Endothelial cell of umbilical vein (primary cell): ENCODE results near the gene EMC7. TPM values are rescaled to one million over a fixed set of nuclear protein-coding genes. Genes with fewer than 3 reads are reported as not detected.

Source experiments
- BruUV-seq: library from RNA; stranded (reverse); fragments of 400-500 nt; replicated peaks from 2 replicates; lab custom pipeline; 2021; lab: Mats Ljungman, UMichigan
- CTCF ChIA-PET: fragments of 300-600, 350-600 bp; sonication (Branson Sonifier 250); formaldehyde crosslinking; loops from one replicate; lab custom pipeline; 2021; ENCODE audit warnings: antibody characterized with exemption, inconsistent platforms; lab: Charles Lee
- POLR2A ChIA-PET: fragments of 300-600, 350-600 bp; sonication (Branson Sonifier 250); formaldehyde crosslinking; loops from one replicate; lab custom pipeline; 2021; ENCODE audit warnings: antibody characterized with exemption, inconsistent platforms; lab: Charles Lee
- DNase-seq: peaks from one replicate; pipeline ENCODE4 v3.0.0-alpha.2; 2011; ENCODE audit warnings: low read depth, low spot score
- FAIRE-seq: peaks from 2 replicates; lab custom pipeline; 2011; peaks lifted over from hg19 to GRCh38; lab: Jason Lieb, UNC
- H2AFZ ChIP-seq: 2 replicates; pipeline ENCODE4 v1.6.0; 2012; ENCODE audit warnings: low read depth, low read length, control low read depth, inconsistent platforms
- H3K27ac ChIP-seq: 2 replicates; pipeline ENCODE4 v1.5.1; 2011; ENCODE audit warnings: low read depth, mild to moderate bottlenecking, control low read depth, low read length, moderate library complexity; ENCODE audit not compliant: insufficient read depth
- H3K27me3 ChIP-seq, 2 experiments: 2 replicates each; pipeline versions ENCODE4 v1.6.0 to v1.6.1; 2011; ENCODE audit warnings: low read length in 2 of 2, mixed read lengths in 1 of 2; ENCODE audit not compliant: control insufficient read depth in 2 of 2, insufficient read depth in 2 of 2
- H3K36me3 ChIP-seq, 2 experiments: 2 replicates in 1 of 2; 3 replicates in 1 of 2; pipeline ENCODE4 v1.5.1; 2011; ENCODE audit warnings: low read length in 2 of 2, mild to moderate bottlenecking in 1 of 2, moderate library complexity in 1 of 2; ENCODE audit not compliant: control insufficient read depth in 2 of 2, insufficient read depth in 2 of 2; ENCODE audit errors: extremely low read depth in 1 of 2
- H3K4me1 ChIP-seq: 3 replicates; pipeline ENCODE4 v1.5.1; 2011; ENCODE audit warnings: mild to moderate bottlenecking, low read length; ENCODE audit not compliant: control insufficient read depth, insufficient read depth; ENCODE audit errors: extremely low read depth
- H3K4me2 ChIP-seq: 2 replicates; pipeline ENCODE4 v1.6.1; 2011; ENCODE audit warnings: low read length, control low read depth, mixed read lengths; ENCODE audit not compliant: insufficient read depth
- H3K4me3 ChIP-seq, 3 experiments: fragments of 200-600 bp in 1 of 3; sonication (generic), shearing (Covaris generic) in 1 of 3; replicated peaks in 1 of 3; 2 replicates each; pipeline ENCODE4 v1.5.1; 2011 to 2016; ENCODE audit warnings: control low read depth in 3 of 3, low read length in 3 of 3, mild to moderate bottlenecking in 2 of 3, inconsistent platforms in 1 of 3, low read depth in 1 of 3, moderate library complexity in 1 of 3; ENCODE audit not compliant: insufficient read depth in 1 of 3
- H3K79me2 ChIP-seq: 2 replicates; pipeline ENCODE4 v1.6.0; 2012; ENCODE audit warnings: low read length, inconsistent platforms; ENCODE audit not compliant: control insufficient read depth, insufficient read depth
- H3K9ac ChIP-seq: replicated peaks from 2 replicates; pipeline ENCODE3; 2011; ENCODE audit warnings: low read length, control low read depth; ENCODE audit not compliant: insufficient read depth; ENCODE audit errors: extremely low read depth
- H3K9me1 ChIP-seq: replicated peaks from 3 replicates; pipeline ENCODE4 v1.6.0; 2011; ENCODE audit warnings: mild to moderate bottlenecking, low read length; ENCODE audit not compliant: control insufficient read depth, insufficient read depth; ENCODE audit errors: extremely low read depth
- H3K9me3 ChIP-seq: replicated peaks from 2 replicates; pipeline ENCODE4 v1.5.1; 2012; ENCODE audit warnings: low read length, inconsistent platforms; ENCODE audit not compliant: control insufficient read depth, insufficient read depth
- H4K20me1 ChIP-seq: replicated peaks from 2 replicates; pipeline ENCODE3; 2011; ENCODE audit warnings: mild to moderate bottlenecking, low read length; ENCODE audit not compliant: control insufficient read depth, insufficient read depth; ENCODE audit errors: extremely low read depth
- CTCF ChIP-seq, 2 donors: IDR thresholded peaks; 1 replicate in 1 of 2; 2 replicates in 1 of 2; pipeline ENCODE4 v1.5.1; 2011; ENCODE audit warnings: low read length in 2 of 2, mild to moderate bottlenecking in 2 of 2, moderate library complexity in 2 of 2, control low read depth in 1 of 2, inconsistent platforms in 1 of 2, low read depth in 1 of 2; ENCODE audit not compliant: insufficient read depth in 1 of 2; ENCODE audit errors: extremely low read depth in 1 of 2
- EZH2 ChIP-seq: IDR thresholded peaks from 2 replicates; pipeline ENCODE4 v1.6.1; 2012; ENCODE audit warnings: borderline replicate concordance, low read depth, mild to moderate bottlenecking, moderate library complexity, low read length, inconsistent platforms; ENCODE audit not compliant: severe bottlenecking
- FOS ChIP-seq: IDR thresholded peaks from 2 replicates; pipeline ENCODE4 v1.6.1; 2011; ENCODE audit warnings: mild to moderate bottlenecking, low read length, moderate library complexity, borderline replicate concordance; ENCODE audit not compliant: insufficient read depth
- GATA2 ChIP-seq: IDR thresholded peaks from 2 replicates; pipeline ENCODE4 v1.7.0; 2011; ENCODE audit warnings: low read depth, mild to moderate bottlenecking, moderate library complexity, mixed read lengths, low read length; ENCODE audit not compliant: insufficient read length, insufficient read depth
- JUN ChIP-seq: IDR thresholded peaks from 2 replicates; pipeline ENCODE4 v1.6.1; 2011; ENCODE audit warnings: borderline replicate concordance, low read depth; ENCODE audit not compliant: insufficient read length, insufficient read depth
- MYC ChIP-seq: IDR thresholded peaks from one replicate; pipeline ENCODE4 v1.6.1; 2011; ENCODE audit warnings: mild to moderate bottlenecking, low read depth, low read length
- POLR2A ChIP-seq: IDR thresholded peaks from 2 replicates; pipeline ENCODE4 v1.6.1; 2012; ENCODE audit warnings: low read depth, mild to moderate bottlenecking, control low read depth, low read length
- POLR2AphosphoS5 ChIP-seq: IDR thresholded peaks from 2 replicates; pipeline ENCODE4 v1.6.1; 2012; ENCODE audit warnings: low read depth, mild to moderate bottlenecking, control low read depth, low read length, moderate library complexity; ENCODE audit not compliant: insufficient read depth
- dilution Hi-C: fragments of 300-500 bp; cut with MboI; formaldehyde crosslinking; loops from one replicate; pipeline ENCODE4 v1.15.0; 2019; ENCODE audit warnings: low sequenced_read_pairs; ENCODE audit not compliant: extremely low pct_ligation_motif_present
- intact Hi-C: fragments of 100-400 bp; cut with micrococcal nuclease; formaldehyde crosslinking; loops from one replicate; pipeline ENCODE4 v1.10.0; 2022
- polyA plus RNA-seq, 4 experiments: library from polyadenylated mRNA; depleted of rRNA in 3 of 4; stranded (reverse) in 3 of 4; unstranded in 1 of 4; fragments of >200 nt; gene quantifications; 2 replicates each; pipeline versions ENCODE4 v1.2.1 to v1.2.3, GENCODE V29; 2011 to 2012; ENCODE audit warnings: missing spikeins in 1 of 4
- total RNA-seq: library from RNA; stranded (reverse); gene quantifications from 2 replicates; pipeline ENCODE4 v1.2.3, GENCODE V29; 2021
- TF ChIP-seq, protein P1 (sequence below): IDR thresholded peaks from 2 replicates; pipeline ENCODE4 v1.6.1; 2011; ENCODE audit not compliant: insufficient read depth, insufficient read length

The EMC7 gene
- total and polyA plus RNA-seq, 2 donors (not counting 3 experiments of a cell fraction or from before 2014, with no cell fraction given), result 57.0 to 70.6 TPM

DNA sequence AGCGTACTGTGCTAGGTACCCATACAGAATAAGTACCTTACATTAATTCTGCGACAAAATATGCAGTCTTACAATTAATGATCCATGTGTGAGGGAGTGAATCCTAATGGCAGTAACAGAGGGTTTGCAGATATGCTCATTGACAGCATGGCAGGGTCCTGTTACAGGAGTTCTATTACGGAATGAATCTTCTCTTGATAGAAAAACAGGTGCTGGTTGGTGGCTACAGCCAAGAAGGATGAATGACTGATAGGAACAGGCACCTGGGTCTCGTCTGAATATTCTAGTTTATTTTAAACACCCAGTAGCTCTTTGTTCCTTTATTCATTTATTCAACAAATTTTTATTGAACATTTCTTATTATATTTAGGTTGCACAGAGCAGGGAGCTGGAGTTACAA lies 23.0 kb upstream of the EMC7 start:
- no peak for FAIRE-seq
- dilution Hi-C loops, result no loop called here

GRCh38 chr15:34122771-34123183 lies 21.1 kb upstream of the EMC7 start:
- ChIA-PET POLR2A (no interaction called here), CTCF (interaction anchor here (1.0 to 4.8 kb wide), 6 partner anchors 10 to 243 kb away, joined by 3 to 25 read pairs (median 6); partner anchors contain the start of gene KATNBL1)
- DNase-seq, result peak; percentile 87
- no peaks in the 10 kb centered on the region for H3K36me3 ChIP-seq
- peak overlapping the region; percentile 45 for H3K9ac ChIP-seq
- peak overlapping the region; percentile 85 for H3K27ac ChIP-seq
- peaks cover 16% of the 10 kb centered on the region for H3K4me1 ChIP-seq
- H2AFZ ChIP-seq, result peak overlapping the region; percentile 50
- dilution Hi-C loops (no loop called here), intact Hi-C loops (loop anchor here (1.0 to 10.0 kb wide), 2 partner anchors 20 to 1182 kb away; partner anchors contain the start of gene PGBD4)
- TF ChIP-seq FOS (peak; percentile 68), POLR2AphosphoS5 (peak; percentile 33), GATA2 (peak; percentile 4), EZH2 (no peak), CTCF (IDR thresholded peaks at IDR 0.05; ENCODE audit: extremely low read depth in 1 of 2, insufficient read depth in 1 of 2, low read depth in 1 of 2, low read length in 2 of 2) (no peak), MYC (no peak), JUN (peak; percentile 31), POLR2A (no peak)
- TF ChIP-seq, protein P1, sequence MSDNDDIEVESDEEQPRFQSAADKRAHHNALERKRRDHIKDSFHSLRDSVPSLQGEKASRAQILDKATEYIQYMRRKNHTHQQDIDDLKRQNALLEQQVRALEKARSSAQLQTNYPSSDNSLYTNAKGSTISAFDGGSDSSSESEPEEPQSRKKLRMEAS, result no peak
- H3K4me3 ChIP-seq, result no peak overlapping the region
- no peaks in the 10 kb centered on the region for H4K20me1 ChIP-seq
- no peaks in the 10 kb centered on the region for H3K27me3 ChIP-seq
- H3K9me1 ChIP-seq, result no peaks in the 10 kb centered on the region
- FAIRE-seq, result peak; percentile 95
- H3K79me2 ChIP-seq, result no peaks in the 10 kb centered on the region
- H3K4me2 ChIP-seq, result peak overlapping the region; percentile 50
- no TSS peak for BruUV-seq
- H3K9me3 ChIP-seq, result no peaks in the 10 kb centered on the region

More for the DNA sequence above, 23.0 kb upstream of the EMC7 start:
- Histone ChIP-seq H3K9ac (no peak overlapping the region), H3K36me3 (no peaks in the 10 kb centered on the region), H3K27me3 (no peaks in the 10 kb centered on the region), H3K4me1 (peaks cover 16% of the 10 kb centered on the region), H3K9me1 (no peaks in the 10 kb centered on the region), H4K20me1 (no peaks in the 10 kb centered on the region), H3K4me3 (no peak overlapping the region), H2AFZ (no peak overlapping the region), H3K79me2 (no peaks in the 10 kb centered on the region), H3K9me3 (no peaks in the 10 kb centered on the region), H3K4me2 (no peak overlapping the region), H3K27ac (no peak overlapping the region)
- intact Hi-C loops, result loop anchor here (10.0 kb wide), 1 partner anchor 1180 kb away; no protein-coding TSS in a partner anchor
- CTCF ChIA-PET, result interaction anchor here (2.2 to 4.8 kb wide), 3 partner anchors 8 to 85 kb away, joined by 8 to 25 read pairs (median 8); partner anchors contain the start of gene KATNBL1
- POLR2A ChIA-PET, result no interaction called here
- BruUV-seq, result no TSS peak
- TF ChIP-seq, protein P1, result no peak
- TF ChIP-seq MYC (no peak), POLR2A (no peak), EZH2 (no peak)
- DNase-seq, result no peak
